ENCODE data around the gene TMCC2.

TMCC2 gene

GRCh38 chr1:205304046-205304694 is 76.4 kb downstream of the TMCC2 start:
- H2AFZ ChIP-seq (ENCODE audit: low read length) = no peak overlapping the region
- no peaks in the 10 kb centered on the region for H3K79me2 ChIP-seq (ENCODE audit: low read length)
- H3K9me3 ChIP-seq (replicated peaks; ENCODE audit: insufficient read depth, low read length) = no peaks in the 10 kb centered on the region
- H3K27me3 ChIP-seq (replicated peaks; ENCODE audit: insufficient read depth, low read length) = no peaks in the 10 kb centered on the region
- no peak overlapping the region for H3K9ac ChIP-seq (ENCODE audit: low read length)
- no peaks in the 10 kb centered on the region for H3F3A ChIP-seq (ENCODE audit: insufficient read depth, low read length)
- DNase-seq = no peak
- no peak overlapping the region for H3K4me3 ChIP-seq (ENCODE audit: low read length)
- H3K4me2 ChIP-seq (ENCODE audit: low read depth, low read length) = no peak overlapping the region
- TF ChIP-seq CTCF (IDR thresholded peaks at IDR 0.05; ENCODE audit: low read length) (no peak), EZH2 (optimal IDR thresholded peaks at IDR 0.05; ENCODE audit: low read depth, low read length) (no peak), EZH2phosphoT487 (IDR thresholded peaks at IDR 0.05; ENCODE audit: low read length) (no peak)
- no peaks in the 10 kb centered on the region for H3K36me3 ChIP-seq (replicated peaks; ENCODE audit: insufficient read depth, low read length)
- no peaks in the 10 kb centered on the region for H4K20me1 ChIP-seq (ENCODE audit: insufficient read depth, low read length)
- no peaks in the 10 kb centered on the region for H3K9me2 ChIP-seq (replicated peaks; ENCODE audit: insufficient read depth, low read length)
- H3K4me1 ChIP-seq (ENCODE audit: low read length) = peaks cover 7% of the 10 kb centered on the region
- H3K27ac ChIP-seq (ENCODE audit: low read length) = no peak overlapping the region

GRCh38 chr1:205304695-205305070 is 76.9 kb downstream of the TMCC2 start:
- no peak overlapping the region for H3K4me2 ChIP-seq (ENCODE audit: low read depth, low read length)
- TF ChIP-seq CTCF (IDR thresholded peaks at IDR 0.05; ENCODE audit: low read length) (no peak), EZH2 (optimal IDR thresholded peaks at IDR 0.05; ENCODE audit: low read depth, low read length) (no peak), EZH2phosphoT487 (IDR thresholded peaks at IDR 0.05; ENCODE audit: low read length) (no peak)
- H3F3A ChIP-seq (ENCODE audit: insufficient read depth, low read length) = no peaks in the 10 kb centered on the region
- H3K4me1 ChIP-seq (ENCODE audit: low read length) = peaks cover 7% of the 10 kb centered on the region
- no peaks in the 10 kb centered on the region for H3K27me3 ChIP-seq (replicated peaks; ENCODE audit: insufficient read depth, low read length)
- H3K4me3 ChIP-seq (ENCODE audit: low read length) = no peak overlapping the region
- no peak for DNase-seq
- no peaks in the 10 kb centered on the region for H3K9me3 ChIP-seq (replicated peaks; ENCODE audit: insufficient read depth, low read length)
- no peaks in the 10 kb centered on the region for H3K9me2 ChIP-seq (replicated peaks; ENCODE audit: insufficient read depth, low read length)
- H3K79me2 ChIP-seq (ENCODE audit: low read length) = peaks cover 2% of the 10 kb centered on the region
- no peak overlapping the region for H3K27ac ChIP-seq (ENCODE audit: low read length)
- no peak overlapping the region for H3K9ac ChIP-seq (ENCODE audit: low read length)
- H3K36me3 ChIP-seq (replicated peaks; ENCODE audit: insufficient read depth, low read length) = no peaks in the 10 kb centered on the region
- no peaks in the 10 kb centered on the region for H4K20me1 ChIP-seq (ENCODE audit: insufficient read depth, low read length)
- H2AFZ ChIP-seq (ENCODE audit: low read length) = no peak overlapping the region

GRCh38 chr1:205306929-205307566 is 79.3 kb downstream of the TMCC2 start:
- no peaks in the 10 kb centered on the region for H3K9me2 ChIP-seq (replicated peaks; ENCODE audit: insufficient read depth, low read length)
- no peaks in the 10 kb centered on the region for H3K36me3 ChIP-seq (replicated peaks; ENCODE audit: insufficient read depth, low read length)
- no peak overlapping the region for H3K27ac ChIP-seq (ENCODE audit: low read length)
- H4K20me1 ChIP-seq (ENCODE audit: insufficient read depth, low read length) = no peaks in the 10 kb centered on the region
- no peak overlapping the region for H3K9ac ChIP-seq (ENCODE audit: low read length)
- no peak overlapping the region for H3K4me3 ChIP-seq (ENCODE audit: low read length)
- peaks cover 10% of the 10 kb centered on the region; the same call in 1 of the 2 replicates for H3K4me1 ChIP-seq (ENCODE audit: low read length)
- no peak for DNase-seq
- peaks cover 26% of the 10 kb centered on the region for H3K79me2 ChIP-seq (ENCODE audit: low read length)
- H3F3A ChIP-seq (ENCODE audit: insufficient read depth, low read length) = no peaks in the 10 kb centered on the region
- H3K27me3 ChIP-seq (replicated peaks; ENCODE audit: insufficient read depth, low read length) = no peaks in the 10 kb centered on the region
- no peak overlapping the region for H2AFZ ChIP-seq (ENCODE audit: low read length)
- TF ChIP-seq EZH2 (optimal IDR thresholded peaks at IDR 0.05; ENCODE audit: low read depth, low read length) (no peak), EZH2phosphoT487 (IDR thresholded peaks at IDR 0.05; ENCODE audit: low read length) (no peak), CTCF (IDR thresholded peaks at IDR 0.05; ENCODE audit: low read length) (no peak)
- no peaks in the 10 kb centered on the region for H3K9me3 ChIP-seq (replicated peaks; ENCODE audit: insufficient read depth, low read length)
- no peak overlapping the region for H3K4me2 ChIP-seq (ENCODE audit: low read depth, low read length)
